IPS-15b (cell line): ENCODE measurements around the gene KIRREL3.

Experiments used
- H3K27me3 ChIP-seq: one replicate; pipeline ENCODE4 v1.6.1; 2013; ENCODE audit warnings: low read length; ENCODE audit not compliant: control insufficient read depth, insufficient read depth
- H3K36me3 ChIP-seq: one replicate; pipeline ENCODE4 v1.6.1; 2013; ENCODE audit warnings: low read length; ENCODE audit not compliant: control insufficient read depth, insufficient read depth
- H3K4me1 ChIP-seq: one replicate; pipeline ENCODE4 v1.6.1; 2013; ENCODE audit warnings: mild to moderate bottlenecking, low read length; ENCODE audit not compliant: control insufficient read depth, insufficient read depth
- H3K4me3 ChIP-seq: one replicate; pipeline ENCODE4 v1.5.1; 2013; ENCODE audit warnings: low read depth, low read length
- H3K9ac ChIP-seq: one replicate; pipeline ENCODE4 v1.6.1; 2013; ENCODE audit warnings: low read depth, mild to moderate bottlenecking, low read length
- H3K9me3 ChIP-seq: one replicate; pipeline ENCODE4 v1.6.1; 2013; ENCODE audit warnings: mild to moderate bottlenecking, low read length; ENCODE audit not compliant: control insufficient read depth, insufficient read depth

KIRREL3 gene

GRCh38 chr11:126797457-126798169 lies 203.0 kb downstream of the KIRREL3 start:
- Histone ChIP-seq H3K4me3 (no peak overlapping the region), H3K9me3 (no peaks in the 10 kb centered on the region), H3K9ac (no peak overlapping the region), H3K36me3 (no peaks in the 10 kb centered on the region), H3K4me1 (no peaks in the 10 kb centered on the region), H3K27me3 (no peaks in the 10 kb centered on the region)

DNA sequence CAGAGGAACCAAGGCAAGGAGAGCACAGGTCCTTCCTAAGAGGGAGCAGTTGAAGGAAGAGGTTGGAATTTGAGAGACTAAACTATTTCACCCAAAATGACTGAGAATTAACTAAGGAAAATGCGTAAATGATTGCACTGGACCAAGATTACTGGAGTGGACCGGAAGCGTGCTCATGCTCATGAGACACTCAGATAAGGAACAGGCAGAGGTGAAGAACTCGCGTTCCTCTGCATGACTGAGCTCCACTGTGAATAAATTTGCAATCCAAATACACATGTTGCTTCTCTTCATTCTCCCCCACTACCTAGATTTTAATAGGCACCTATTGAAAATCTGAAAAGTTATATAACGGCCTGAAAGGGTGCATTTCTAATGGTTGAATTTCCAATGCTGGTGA lies 207.0 kb downstream of the KIRREL3 start:
- Histone ChIP-seq H3K9ac (no peak overlapping the region), H3K4me1 (no peaks in the 10 kb centered on the region), H3K9me3 (no peaks in the 10 kb centered on the region)

GRCh38 chr11:126791991-126792390 lies 208.6 kb downstream of the KIRREL3 start:
- no peaks in the 10 kb centered on the region for H3K27me3 ChIP-seq

More for the DNA sequence above, 207.0 kb downstream of the KIRREL3 start:
- Histone ChIP-seq H3K27me3 (no peaks in the 10 kb centered on the region), H3K4me3 (no peak overlapping the region), H3K36me3 (no peaks in the 10 kb centered on the region)

DNA sequence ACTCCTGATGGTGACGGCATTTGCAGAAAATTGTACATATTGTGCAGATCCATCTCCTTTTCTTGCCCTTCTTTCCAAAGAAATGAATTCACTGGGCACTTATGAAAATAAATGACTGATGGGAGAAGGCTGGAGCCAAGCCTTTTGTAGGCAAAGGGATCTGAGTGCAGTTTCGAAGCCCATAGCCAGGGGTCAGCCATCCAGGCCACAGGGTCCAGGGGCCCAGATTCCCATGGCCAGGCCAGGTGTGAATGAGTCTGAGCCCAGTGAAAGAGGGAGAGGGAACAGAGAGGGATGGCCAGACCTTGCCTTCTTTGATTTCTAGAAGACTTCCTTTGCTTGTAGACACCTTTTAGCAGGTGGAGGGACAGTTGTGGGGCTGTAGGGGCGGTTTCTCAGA lies 209.1 kb downstream of the KIRREL3 start:
- no peak overlapping the region for H3K9ac ChIP-seq
- no peaks in the 10 kb centered on the region for H3K4me1 ChIP-seq
- H3K4me3 ChIP-seq: no peak overlapping the region
- H3K36me3 ChIP-seq: no peaks in the 10 kb centered on the region
- H3K9me3 ChIP-seq: no peaks in the 10 kb centered on the region
- H3K27me3 ChIP-seq: no peaks in the 10 kb centered on the region

More at GRCh38 chr11:126791991-126792390, 208.6 kb downstream of the KIRREL3 start:
- Histone ChIP-seq H3K36me3 (no peaks in the 10 kb centered on the region), H3K4me1 (no peaks in the 10 kb centered on the region), H3K9me3 (no peaks in the 10 kb centered on the region), H3K4me3 (no peak overlapping the region), H3K9ac (no peak overlapping the region)

GRCh38 chr11:126790550-126791081 lies 210.0 kb downstream of the KIRREL3 start:
- H3K4me1 ChIP-seq: no peaks in the 10 kb centered on the region
- H3K9me3 ChIP-seq: no peaks in the 10 kb centered on the region
- no peak overlapping the region for H3K9ac ChIP-seq
- no peak overlapping the region for H3K4me3 ChIP-seq
- H3K27me3 ChIP-seq: no peaks in the 10 kb centered on the region
- H3K36me3 ChIP-seq: no peaks in the 10 kb centered on the region

DNA sequence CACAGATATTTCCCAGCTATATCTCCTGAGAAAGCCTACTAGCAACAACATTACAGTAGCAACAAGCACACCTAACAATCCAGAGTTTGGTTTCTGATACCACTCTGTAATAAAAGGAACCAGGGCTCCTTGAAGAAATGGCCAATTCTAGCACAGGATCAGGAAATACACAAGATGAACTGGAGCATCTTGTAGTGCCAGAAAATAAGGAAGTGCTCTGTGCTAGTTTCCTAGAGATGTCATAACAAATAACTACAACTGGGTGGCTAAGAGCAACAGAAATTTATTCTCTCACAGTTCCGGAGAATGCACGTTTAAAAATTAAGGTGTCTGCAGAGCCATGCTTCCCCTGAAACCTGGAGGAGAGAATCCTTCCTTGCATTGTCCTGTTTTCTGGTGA lies 217.8 kb downstream of the KIRREL3 start:
- no peaks in the 10 kb centered on the region for H3K4me1 ChIP-seq
- H3K27me3 ChIP-seq: no peaks in the 10 kb centered on the region
- no peaks in the 10 kb centered on the region for H3K36me3 ChIP-seq
- H3K9ac ChIP-seq: no peak overlapping the region
- H3K9me3 ChIP-seq: no peaks in the 10 kb centered on the region
- no peak overlapping the region for H3K4me3 ChIP-seq

- Histone ChIP-seq H3K9ac (no peak overlapping the region), H3K4me3 (no peak overlapping the region), H3K4me1 (no peaks in the 10 kb centered on the region), H3K9me3 (no peaks in the 10 kb centered on the region), H3K27me3 (no peaks in the 10 kb centered on the region), H3K36me3 (no peaks in the 10 kb centered on the region)
Observed at GRCh38 chr11:126781942-126782341, 218.6 kb downstream of the KIRREL3 start.

GRCh38 chr11:126776119-126776518 lies 224.5 kb downstream of the KIRREL3 start:
- Histone ChIP-seq H3K4me1 (no peaks in the 10 kb centered on the region), H3K9me3 (no peaks in the 10 kb centered on the region), H3K4me3 (no peak overlapping the region), H3K9ac (no peak overlapping the region), H3K36me3 (no peaks in the 10 kb centered on the region), H3K27me3 (no peaks in the 10 kb centered on the region)

GRCh38 chr11:126772267-126772666 lies 228.3 kb downstream of the KIRREL3 start:
- H3K9me3 ChIP-seq: no peaks in the 10 kb centered on the region
- H3K27me3 ChIP-seq: no peaks in the 10 kb centered on the region
- no peaks in the 10 kb centered on the region for H3K36me3 ChIP-seq
- no peaks in the 10 kb centered on the region for H3K4me1 ChIP-seq
- no peak overlapping the region for H3K9ac ChIP-seq
- H3K4me3 ChIP-seq: no peak overlapping the region

- Histone ChIP-seq H3K36me3 (no peaks in the 10 kb centered on the region), H3K4me1 (no peaks in the 10 kb centered on the region), H3K9ac (no peak overlapping the region), H3K4me3 (no peak overlapping the region), H3K27me3 (no peaks in the 10 kb centered on the region), H3K9me3 (no peaks in the 10 kb centered on the region)
Observed at GRCh38 chr11:126768702-126769101, 231.9 kb downstream of the KIRREL3 start.

DNA sequence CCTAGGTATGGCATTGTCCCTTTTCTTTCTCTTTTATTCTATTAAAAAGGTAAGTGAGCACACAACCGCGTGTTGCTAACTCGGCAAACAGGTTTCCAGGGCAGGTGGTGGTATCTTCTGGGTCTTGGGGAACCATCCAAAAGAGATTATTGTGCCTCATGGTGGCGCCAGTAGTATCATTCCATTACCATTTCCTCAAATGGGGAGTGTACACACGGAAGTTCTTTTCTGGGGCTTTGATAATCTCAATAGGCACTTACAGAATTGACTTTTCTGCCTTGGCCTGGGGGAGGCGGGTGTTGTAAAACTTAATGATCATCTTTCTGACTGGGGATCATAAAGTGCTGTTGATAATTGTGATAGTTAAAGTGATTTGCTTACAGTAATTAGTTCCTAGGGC lies 234.1 kb downstream of the KIRREL3 start:
- Histone ChIP-seq H3K4me3 (no peak overlapping the region), H3K36me3 (no peaks in the 10 kb centered on the region), H3K9me3 (no peaks in the 10 kb centered on the region), H3K27me3 (no peaks in the 10 kb centered on the region), H3K4me1 (no peaks in the 10 kb centered on the region), H3K9ac (no peak overlapping the region)

DNA sequence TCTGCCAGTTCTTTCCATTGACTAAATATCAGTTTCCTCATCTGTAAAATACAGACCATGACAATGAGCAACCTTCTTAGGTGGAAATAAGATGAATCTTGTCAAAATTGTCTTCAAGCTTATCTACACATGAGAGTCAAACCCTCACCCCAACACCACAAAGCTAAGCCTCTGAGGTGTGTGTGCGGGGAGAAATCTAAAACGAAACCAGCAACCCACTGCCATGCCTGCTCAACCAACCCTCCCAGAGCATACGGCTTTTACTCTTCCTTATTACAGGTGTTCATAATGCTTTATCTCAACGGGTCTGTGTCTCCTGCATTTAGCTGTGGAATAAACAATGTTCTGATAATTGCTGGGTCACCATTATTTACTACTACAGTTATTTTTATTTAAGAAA lies 235.4 kb downstream of the KIRREL3 start:
- Histone ChIP-seq H3K27me3 (no peaks in the 10 kb centered on the region), H3K36me3 (no peaks in the 10 kb centered on the region), H3K9ac (no peak overlapping the region), H3K4me1 (no peaks in the 10 kb centered on the region), H3K4me3 (no peak overlapping the region), H3K9me3 (no peaks in the 10 kb centered on the region)
